ENCODE data around the gene DBH. TPM values are rescaled to one million over a fixed set of nuclear protein-coding genes. Genes with fewer than 3 reads are reported as not detected.

The DBH gene
- total and polyA plus RNA-seq, 10 of the 15 experiments (the other 5 are each of a cell fraction or from before 2014, with no cell fraction given) = not detected

- TF ChIP-seq IRF5 (IDR thresholded peaks at IDR 0.05; ENCODE audit: borderline replicate concordance) (no peak), E2F4 (IDR thresholded peaks at IDR 0.05; ENCODE audit: low read depth, low read length) (no peak), ZZZ3 (IDR thresholded peaks at IDR 0.05; ENCODE audit: control insufficient read depth, insufficient read length, low read depth) (no peak), TCF12 (IDR thresholded peaks at IDR 0.05; ENCODE audit: low read depth, low read length) (no peak), POLR2AphosphoS5 (IDR thresholded peaks at IDR 0.05; ENCODE audit: low read length) (no peak)
Measured at GRCh38 chr9:133684121-133684935, 48.2 kb downstream of the DBH start (continued).

- ATAC-seq (no peak), DNase-seq (ENCODE audit: low read depth, low spot score) (no peak), FAIRE-seq (no peak)
- peaks cover 0 to 4% of the 10 kb centered on the region in 2 experiments; a peak in 3 of 4 replicates for H3K27me3 ChIP-seq (replicated peaks in 1 of 2; ENCODE audit: control insufficient read depth in 2 of 2, insufficient read depth in 2 of 2, low read length in 1 of 2)
- in situ Hi-C loops (cut with MboI) (no loop called here), intact Hi-C loops (cut with micrococcal nuclease; ENCODE audit: unreplicated experiment) (no loop called here)
- H4K20me1 ChIP-seq (ENCODE audit: control insufficient read depth, insufficient read depth) = no peaks in the 10 kb centered on the region
- TF ChIP-seq CBX5 (IDR thresholded peaks at IDR 0.05; ENCODE audit: low read depth) (no peak), CHD2 (IDR thresholded peaks at IDR 0.05; ENCODE audit: borderline replicate concordance, low read depth, low read length) (no peak), SMAD5 (IDR thresholded peaks at IDR 0.05; ENCODE audit: low read depth) (no peak), MTA2 (IDR thresholded peaks at IDR 0.05; ENCODE audit: low read depth) (no peak), RELA (IDR thresholded peaks at IDR 0.05; ENCODE audit: borderline replicate concordance, partially characterized antibody) (no peak), NFYA (IDR thresholded peaks at IDR 0.05; ENCODE audit: borderline replicate concordance, low read depth, low read length) (no peak), ZBTB11 (CRISPR knock-in tag; IDR thresholded peaks at IDR 0.05) (no peak), SREBF1 (IDR thresholded peaks at IDR 0.05; ENCODE audit: low read length) (no peak)
- no peak overlapping the region for H3K4me3 ChIP-seq
- H3K9ac ChIP-seq (ENCODE audit: control insufficient read depth, insufficient read depth, low read length) = no peak overlapping the region
- BruUV-seq (replicated peaks) = no TSS peak
- ChIA-PET CTCF (interaction anchor here (1.0 kb wide), 1 partner anchor 16 kb away, joined by 3 read pairs; no protein-coding TSS in a partner anchor), RAD21 (ENCODE audit: unreplicated experiment) (no interaction called here), SMC1A (ENCODE audit: uncharacterized antibody, unreplicated experiment) (no interaction called here), POLR2A (no interaction called here)
- H3K27ac ChIP-seq (ENCODE audit: control insufficient read depth, insufficient read depth) = no peak overlapping the region
- H2AFZ ChIP-seq (ENCODE audit: control insufficient read depth, low read depth, low read length) = no peak overlapping the region
- H3K4me1 ChIP-seq (ENCODE audit: control insufficient read depth, insufficient read depth, low read length) = no peaks in the 10 kb centered on the region
- 29% methylated on average over 10 of the region's 17 CpGs for WGBS (ENCODE audit: insufficient coverage, insufficient replicate concordance, low lambda C conversion rate, missing lambda C conversion rate)
- H3K36me3 ChIP-seq (ENCODE audit: control insufficient read depth in 2 of 2, insufficient read depth in 2 of 2, low read length in 1 of 2) = no peaks in the 10 kb centered on the region
- H3K9me3 ChIP-seq (replicated peaks; ENCODE audit: control insufficient read depth, insufficient read depth, low read length) = no peaks in the 10 kb centered on the region
- no peak overlapping the region for H3K4me2 ChIP-seq (ENCODE audit: control insufficient read depth, insufficient read depth)
- no peaks in the 10 kb centered on the region for H3K79me2 ChIP-seq (ENCODE audit: control insufficient read depth, insufficient read depth, low read length)
Measured at GRCh38 chr9:133684936-133685361, 48.8 kb downstream of the DBH start.
